Upper lobe of right lung (tissue), 1 donor: Measurements from ENCODE around the gene STXBP2. TPM values are rescaled to one million over a fixed set of nuclear protein-coding genes. Genes with fewer than 3 reads are reported as not detected.

Source experiments
- ATAC-seq: fragments of 200-7000 bp; cut with Tn5 transposase; one replicate; pipeline ENCODE4 v1.9.1; 2020; ENCODE audit warnings: mild to moderate bottlenecking, moderate library complexity
- DNase-seq: peaks from one replicate; pipeline ENCODE4 v3.0.0-alpha.2; 2020
- H3K27ac ChIP-seq: fragments of 200-600 bp; one replicate; pipeline ENCODE4 v1.8.0; 2022
- H3K27me3 ChIP-seq: fragments of 200-600 bp; one replicate; pipeline ENCODE4 v1.8.0; 2022; ENCODE audit warnings: mild to moderate bottlenecking
- H3K36me3 ChIP-seq: fragments of 200-600 bp; one replicate; pipeline ENCODE4 v1.8.0; 2022
- H3K4me1 ChIP-seq: fragments of 200-600 bp; one replicate; pipeline ENCODE4 v1.8.0; 2022
- H3K4me3 ChIP-seq: fragments of 200-600 bp; one replicate; pipeline ENCODE4 v1.8.0; 2022; ENCODE audit warnings: mild to moderate bottlenecking
- H3K9me3 ChIP-seq: fragments of 200-600 bp; one replicate; pipeline ENCODE4 v1.8.0; 2022
- intact Hi-C: fragments of 100-400 bp; cut with DNase I; formaldehyde crosslinking; loops from one replicate; pipeline ENCODE4 v1.11.0; 2022
- total RNA-seq: library from RNA; stranded (reverse); fragmentation: NEBNext Ultra II Directional; extraction: Animal tissue kit (Norgen Biotek cat#: 25700); gene quantifications from one replicate; pipeline ENCODE4 v1.2.1, GENCODE V29; 2021
- TF ChIP-seq, protein P1 (sequence below): fragments of 200-600 bp; IDR thresholded peaks from one replicate; pipeline ENCODE4 v1.8.0; 2022; ENCODE audit warnings: antibody characterized with exemption
- donor health status: DM: no; HTN: yes; CAD: no; lungs with severe emphysema.

STXBP2 gene
- total RNA-seq, 1 donor from 2014 or later = 162 TPM

DNA sequence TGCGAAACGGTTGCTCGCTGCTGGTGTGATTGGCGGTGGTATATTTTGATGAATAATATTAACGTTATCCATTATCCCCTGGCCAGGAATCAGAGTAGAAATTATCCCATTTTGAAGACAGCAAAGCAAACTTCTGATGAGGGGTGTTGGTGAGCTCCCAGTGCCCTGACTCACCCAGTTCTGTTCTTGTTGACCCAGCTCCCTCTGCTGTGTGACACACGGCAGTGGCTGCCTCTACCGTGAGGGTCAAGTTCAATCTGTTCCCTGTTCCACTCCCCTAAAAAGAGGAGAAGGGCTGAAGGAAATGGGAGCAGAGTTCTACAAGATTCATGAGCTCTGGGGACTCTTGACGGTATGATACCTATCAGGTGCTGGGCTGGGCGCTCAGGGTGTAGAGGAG is 39.2 kb upstream of the STXBP2 start:
- H3K4me1 ChIP-seq = no peaks in the 10 kb centered on the region
- no peak overlapping the region for H3K27ac ChIP-seq
- ATAC-seq (no peak), DNase-seq (no peak)
- peak overlapping the region; percentile 53 for H3K4me3 ChIP-seq
- H3K9me3 ChIP-seq = no peaks in the 10 kb centered on the region
- intact Hi-C loops = no loop called here
- H3K36me3 ChIP-seq = no peaks in the 10 kb centered on the region
- H3K27me3 ChIP-seq = peaks cover 33% of the 10 kb centered on the region
- TF ChIP-seq, protein P1, sequence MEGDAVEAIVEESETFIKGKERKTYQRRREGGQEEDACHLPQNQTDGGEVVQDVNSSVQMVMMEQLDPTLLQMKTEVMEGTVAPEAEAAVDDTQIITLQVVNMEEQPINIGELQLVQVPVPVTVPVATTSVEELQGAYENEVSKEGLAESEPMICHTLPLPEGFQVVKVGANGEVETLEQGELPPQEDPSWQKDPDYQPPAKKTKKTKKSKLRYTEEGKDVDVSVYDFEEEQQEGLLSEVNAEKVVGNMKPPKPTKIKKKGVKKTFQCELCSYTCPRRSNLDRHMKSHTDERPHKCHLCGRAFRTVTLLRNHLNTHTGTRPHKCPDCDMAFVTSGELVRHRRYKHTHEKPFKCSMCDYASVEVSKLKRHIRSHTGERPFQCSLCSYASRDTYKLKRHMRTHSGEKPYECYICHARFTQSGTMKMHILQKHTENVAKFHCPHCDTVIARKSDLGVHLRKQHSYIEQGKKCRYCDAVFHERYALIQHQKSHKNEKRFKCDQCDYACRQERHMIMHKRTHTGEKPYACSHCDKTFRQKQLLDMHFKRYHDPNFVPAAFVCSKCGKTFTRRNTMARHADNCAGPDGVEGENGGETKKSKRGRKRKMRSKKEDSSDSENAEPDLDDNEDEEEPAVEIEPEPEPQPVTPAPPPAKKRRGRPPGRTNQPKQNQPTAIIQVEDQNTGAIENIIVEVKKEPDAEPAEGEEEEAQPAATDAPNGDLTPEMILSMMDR = no peak

DNA sequence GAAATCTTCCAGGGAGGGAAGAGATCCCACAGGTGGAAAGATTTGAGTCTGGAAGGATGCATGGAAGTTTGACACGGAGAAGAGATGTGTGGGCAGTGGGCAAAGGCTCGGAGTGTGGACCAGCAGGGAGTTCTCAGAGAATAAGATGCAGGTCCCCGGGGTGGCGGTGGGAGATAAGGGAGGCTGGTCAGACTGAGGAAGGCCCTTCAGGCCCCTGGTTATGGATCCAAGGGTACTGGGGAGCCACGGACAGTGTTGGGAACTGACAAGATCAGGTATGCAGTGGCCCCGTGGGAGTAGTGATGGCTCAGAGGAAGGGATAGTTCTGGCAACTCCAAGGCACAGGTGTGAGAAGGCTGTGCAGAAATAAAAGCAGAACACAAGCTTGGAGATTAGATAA is 38.7 kb upstream of the STXBP2 start:
- H3K9me3 ChIP-seq = no peaks in the 10 kb centered on the region
- H3K4me1 ChIP-seq = no peaks in the 10 kb centered on the region
- no peak overlapping the region for H3K27ac ChIP-seq
- intact Hi-C loops = no loop called here
- no peaks in the 10 kb centered on the region for H3K36me3 ChIP-seq
- H3K4me3 ChIP-seq = no peak overlapping the region
- no peak for DNase-seq
- TF ChIP-seq, protein P1 = no peak
- H3K27me3 ChIP-seq = peaks cover 33% of the 10 kb centered on the region
- ATAC-seq = no peak

DNA sequence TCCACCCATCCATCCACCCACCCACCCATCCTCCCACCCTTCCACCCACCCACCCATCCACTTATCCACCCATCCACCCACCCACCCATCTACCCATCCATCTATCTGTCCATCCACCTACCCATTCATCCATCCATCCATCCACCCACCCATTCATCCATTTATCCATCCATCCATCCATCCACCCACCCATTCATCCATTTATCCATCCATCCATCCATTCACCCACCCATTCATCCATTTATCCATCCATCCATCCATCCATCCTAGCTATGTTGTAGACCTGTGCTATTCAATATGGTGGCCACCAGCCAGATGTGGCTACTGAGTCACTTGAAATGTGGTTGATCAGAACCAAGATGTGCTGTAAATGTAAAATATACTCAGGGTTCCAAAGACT is 36.2 kb upstream of the STXBP2 start:
- DNase-seq (no peak), ATAC-seq (no peak)
- Histone ChIP-seq H3K27me3 (peaks cover 13% of the 10 kb centered on the region), H3K36me3 (no peaks in the 10 kb centered on the region), H3K27ac (no peak overlapping the region), H3K4me1 (no peaks in the 10 kb centered on the region), H3K4me3 (no peak overlapping the region), H3K9me3 (no peaks in the 10 kb centered on the region)
- TF ChIP-seq, protein P1 = no peak
- intact Hi-C loops = no loop called here

DNA sequence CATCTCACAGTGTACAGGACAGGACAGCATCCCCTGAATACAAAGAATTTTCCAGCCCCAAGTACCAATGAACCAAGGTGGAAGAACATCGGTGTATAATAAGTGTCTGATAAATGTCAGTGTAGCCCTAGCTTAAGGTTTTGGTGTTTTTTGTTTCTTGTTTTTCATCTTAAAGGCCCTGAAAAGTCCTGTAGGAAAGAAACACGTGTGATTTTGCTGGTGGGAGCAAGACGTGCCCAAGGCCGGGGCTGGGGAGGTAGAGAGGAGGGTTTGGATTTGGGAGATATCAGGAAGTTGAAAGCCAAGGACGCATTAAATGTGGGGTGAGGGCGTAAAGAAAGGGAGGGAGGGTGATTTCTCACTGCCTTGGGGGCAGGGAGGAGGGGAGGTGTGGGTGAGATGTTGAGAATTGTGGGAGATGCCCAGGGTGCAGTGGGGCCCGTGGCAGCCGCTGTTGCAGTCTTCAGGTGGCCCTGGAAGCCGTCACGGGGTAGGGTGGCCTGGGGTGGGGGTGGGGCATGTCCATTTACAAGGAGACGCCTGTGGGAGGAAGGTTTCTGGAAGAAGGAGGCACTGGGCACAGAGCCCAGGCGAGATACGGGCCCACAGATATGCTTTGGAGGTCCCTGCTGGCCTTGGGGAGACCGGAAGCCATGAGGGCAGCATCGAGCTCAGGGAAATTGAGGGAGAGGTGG is 34.5 kb upstream of the STXBP2 start:
- TF ChIP-seq, protein P1 = no peak
- Histone ChIP-seq H3K36me3 (no peaks in the 10 kb centered on the region), H3K27me3 (peaks cover 2% of the 10 kb centered on the region), H3K4me3 (no peak overlapping the region), H3K9me3 (no peaks in the 10 kb centered on the region), H3K4me1 (no peaks in the 10 kb centered on the region), H3K27ac (peak overlapping the region; percentile 24)
- ATAC-seq (peak; percentile 66), DNase-seq (peak; percentile 77)
- intact Hi-C loops = no loop called here

DNA sequence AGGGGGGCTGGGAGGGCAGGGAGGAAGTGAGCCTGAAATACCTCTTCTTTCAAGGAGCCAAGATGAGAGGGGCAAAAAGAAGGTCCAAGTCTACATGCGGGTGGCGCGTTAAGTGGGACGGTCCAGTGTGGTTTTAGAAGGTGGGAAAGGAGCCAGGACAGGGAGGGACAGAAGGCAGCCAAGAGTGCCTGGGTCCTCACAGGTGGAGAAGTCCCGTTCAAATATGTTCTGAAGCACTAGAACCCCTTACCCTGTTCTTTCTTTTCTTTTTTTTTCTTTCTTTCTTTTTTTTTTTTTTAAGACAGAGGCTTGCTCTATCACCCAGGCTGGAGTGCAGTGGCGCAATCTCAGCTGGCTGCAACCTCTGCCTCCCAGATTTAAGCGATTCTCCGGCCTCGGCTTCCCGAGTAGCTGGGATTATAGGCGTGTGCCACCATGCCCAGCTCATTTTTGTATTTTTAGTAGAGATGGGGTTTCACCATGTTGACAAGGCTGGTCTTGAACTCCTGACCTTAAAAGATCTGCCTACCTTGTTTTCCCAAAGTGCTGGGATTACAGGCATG is 33.9 kb upstream of the STXBP2 start:
- Histone ChIP-seq H3K9me3 (no peaks in the 10 kb centered on the region), H3K27ac (peak overlapping the region; percentile 24), H3K27me3 (no peaks in the 10 kb centered on the region), H3K4me3 (no peak overlapping the region), H3K4me1 (no peaks in the 10 kb centered on the region), H3K36me3 (no peaks in the 10 kb centered on the region)
- DNase-seq = peak; percentile 75
- intact Hi-C loops = no loop called here
- TF ChIP-seq, protein P1 = no peak
- ATAC-seq = no peak
